ENCODE results near the gene NYNRIN.
"Not testable (repeated sequence)": the region's sequence is repeated elsewhere in the genome, so short reads cannot be mapped to it uniquely, and the experiment has no call there.

The NYNRIN gene

DNA sequence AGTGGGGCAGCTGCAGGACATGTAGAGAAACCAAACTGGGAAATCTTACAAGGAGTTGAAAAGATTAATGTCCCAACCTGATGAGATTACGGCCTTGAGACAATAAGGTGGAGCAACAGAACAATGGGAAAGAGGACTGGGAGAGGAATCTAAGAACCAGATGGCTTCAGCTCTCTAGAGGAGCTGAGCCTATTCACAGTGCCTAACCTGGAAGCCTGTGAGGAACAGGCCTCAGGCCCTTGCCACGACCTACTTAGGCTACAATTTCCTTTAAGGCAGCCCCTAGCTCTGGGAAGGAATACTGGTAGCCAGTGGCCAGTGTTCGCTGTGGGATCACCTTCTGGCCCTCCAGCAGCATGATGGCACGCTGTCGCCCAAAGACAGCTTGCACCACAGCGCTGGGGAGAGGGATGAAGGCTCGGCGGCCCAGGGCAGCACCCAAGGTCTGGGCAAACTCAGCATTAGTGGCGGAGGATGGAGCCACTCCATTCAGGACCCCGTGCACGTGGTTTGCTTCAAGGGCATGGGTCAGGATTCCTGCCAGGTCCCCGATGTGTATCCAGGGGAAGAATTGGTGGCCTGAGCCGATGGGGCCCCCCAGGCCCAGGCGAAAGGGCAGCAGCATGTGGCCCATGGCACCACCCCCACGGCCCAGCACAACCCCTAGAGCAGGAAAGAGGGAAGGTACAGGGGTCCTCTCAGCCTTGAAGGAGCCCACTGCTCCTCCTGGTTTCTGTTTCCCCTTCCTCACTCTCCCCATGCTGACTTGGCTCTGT is 41.2 kb downstream of the NYNRIN start:
- no peaks in the 10 kb centered on the region for H3K9me3 Mint-ChIP-seq

DNA sequence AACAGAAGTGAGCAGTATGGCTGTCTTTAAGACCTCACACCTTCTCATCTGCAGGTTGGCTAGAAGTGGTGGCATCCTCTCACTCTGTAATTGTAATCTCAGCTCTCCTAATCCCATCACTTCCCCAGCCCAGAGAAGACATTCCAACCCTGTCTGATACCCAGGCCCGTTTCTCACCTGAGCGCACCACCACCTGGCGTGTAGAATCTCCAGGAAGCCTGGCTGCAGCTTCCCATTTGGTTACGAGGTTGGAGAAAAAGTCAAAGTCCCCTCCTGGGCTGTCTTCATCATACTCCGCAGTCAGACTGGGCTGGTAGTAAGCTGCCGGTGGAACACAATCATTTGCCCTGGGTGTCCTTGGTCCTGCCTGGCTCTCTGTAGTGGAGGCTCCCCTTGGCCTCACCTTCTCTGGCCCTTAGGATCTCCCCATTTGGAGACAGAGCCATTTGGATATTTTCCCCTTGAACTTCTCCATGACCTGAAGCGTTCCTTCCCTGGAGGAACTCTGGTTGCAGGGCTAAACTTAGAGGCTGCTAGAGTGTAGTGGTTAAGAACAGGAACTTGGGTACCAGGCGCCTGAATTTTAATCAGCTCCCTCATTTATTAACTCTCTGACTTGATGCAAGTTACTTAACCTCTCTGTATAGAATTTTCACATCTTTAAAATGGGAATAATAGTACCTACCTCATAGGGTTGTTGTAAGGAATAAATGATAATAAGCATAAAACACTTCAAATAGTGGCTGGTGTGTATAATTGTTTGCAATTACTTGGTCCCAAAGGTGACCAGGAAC is 42.0 kb downstream of the NYNRIN start:
- H3K9me3 Mint-ChIP-seq: no peaks in the 10 kb centered on the region
- peak overlapping the region; percentile 98 for H3K27ac Mint-ChIP-seq
- no peaks in the 10 kb centered on the region for H3K27me3 Mint-ChIP-seq
- no peak for DNase-seq
- peak overlapping the region; percentile 97 for H3K4me3 Mint-ChIP-seq
- H3K36me3 Mint-ChIP-seq: peaks cover 57% of the 10 kb centered on the region
- CTCF ChIA-PET: interaction anchor here (1.2 to 4.0 kb wide), 5 partner anchors 8 to 112 kb away, joined by 3 to 35 read pairs (median 4); partner anchors contain the start of gene KHNYN
- H3K4me1 Mint-ChIP-seq: peaks cover 70% of the 10 kb centered on the region

More for the DNA sequence above, 41.2 kb downstream of the NYNRIN start:
- Mint-ChIP-seq H3K4me3 (no peak overlapping the region), H3K36me3 (peaks cover 64% of the 10 kb centered on the region), H3K27me3 (no peaks in the 10 kb centered on the region), H3K4me1 (peaks cover 78% of the 10 kb centered on the region), H3K27ac (no peak overlapping the region)
- no peak for DNase-seq
- CTCF ChIA-PET: interaction anchor here (3.9 to 4.0 kb wide), 2 partner anchors 9 to 107 kb away, joined by 20 to 35 read pairs; partner anchors contain the start of gene KHNYN

DNA sequence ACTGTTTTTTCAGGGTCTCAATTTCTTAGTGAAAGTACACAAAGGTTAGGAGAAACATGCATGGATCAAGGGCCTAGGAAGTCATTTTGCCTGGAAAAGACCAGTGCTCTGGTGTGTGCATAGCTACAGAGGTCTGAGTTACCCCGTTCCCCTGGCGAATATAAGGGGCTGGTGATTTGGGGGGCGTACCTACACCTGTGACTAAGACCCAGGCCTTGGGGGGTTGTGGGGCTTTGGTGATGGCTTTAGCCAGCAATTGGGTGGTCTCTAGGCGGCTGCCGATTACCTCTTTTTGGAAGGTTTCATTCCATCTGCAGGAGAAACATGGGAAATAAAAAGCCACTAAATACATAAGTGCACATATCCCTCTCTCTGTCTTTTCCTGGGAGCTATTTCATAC is 42.7 kb downstream of the NYNRIN start:
- H3K27me3 Mint-ChIP-seq: no peaks in the 10 kb centered on the region
- H3K4me3 Mint-ChIP-seq: peak overlapping the region; percentile 97
- CTCF ChIA-PET: interaction anchor here (1.2 to 4.0 kb wide), 5 partner anchors 8 to 112 kb away, joined by 3 to 35 read pairs (median 4); partner anchors contain the start of gene KHNYN
- no peak for DNase-seq
- peaks cover 55% of the 10 kb centered on the region for H3K36me3 Mint-ChIP-seq
- peaks cover 64% of the 10 kb centered on the region for H3K4me1 Mint-ChIP-seq
- H3K9me3 Mint-ChIP-seq: no peaks in the 10 kb centered on the region
- H3K27ac Mint-ChIP-seq: peak overlapping the region; percentile 98

DNA sequence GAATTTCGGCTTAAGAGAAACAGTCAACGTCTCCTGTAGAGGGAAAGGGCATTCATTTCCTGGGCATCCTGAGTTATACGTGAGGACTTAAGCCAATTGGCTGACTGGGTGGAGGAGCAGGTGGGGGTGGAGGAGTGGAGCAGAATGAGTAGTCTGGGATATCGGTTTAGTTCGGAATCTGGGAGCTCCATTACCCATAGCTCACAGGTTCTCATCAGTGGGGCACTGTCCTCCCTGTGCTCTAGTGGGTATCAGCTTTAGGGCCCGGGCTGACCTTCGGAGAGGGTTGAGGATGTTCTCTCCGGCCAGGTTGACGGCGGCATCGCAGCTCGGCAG is 43.1 kb downstream of the NYNRIN start:
- Mint-ChIP-seq H3K9me3 (no peaks in the 10 kb centered on the region), H3K36me3 (peaks cover 51% of the 10 kb centered on the region), H3K27me3 (no peaks in the 10 kb centered on the region), H3K27ac (peak overlapping the region; percentile 98), H3K4me3 (peak overlapping the region; percentile 97), H3K4me1 (peaks cover 60% of the 10 kb centered on the region)
- DNase-seq: no peak
- CTCF ChIA-PET: interaction anchor here (1.2 to 4.0 kb wide), 5 partner anchors 9 to 113 kb away, joined by 3 to 35 read pairs (median 4); partner anchors contain the start of gene KHNYN

DNA sequence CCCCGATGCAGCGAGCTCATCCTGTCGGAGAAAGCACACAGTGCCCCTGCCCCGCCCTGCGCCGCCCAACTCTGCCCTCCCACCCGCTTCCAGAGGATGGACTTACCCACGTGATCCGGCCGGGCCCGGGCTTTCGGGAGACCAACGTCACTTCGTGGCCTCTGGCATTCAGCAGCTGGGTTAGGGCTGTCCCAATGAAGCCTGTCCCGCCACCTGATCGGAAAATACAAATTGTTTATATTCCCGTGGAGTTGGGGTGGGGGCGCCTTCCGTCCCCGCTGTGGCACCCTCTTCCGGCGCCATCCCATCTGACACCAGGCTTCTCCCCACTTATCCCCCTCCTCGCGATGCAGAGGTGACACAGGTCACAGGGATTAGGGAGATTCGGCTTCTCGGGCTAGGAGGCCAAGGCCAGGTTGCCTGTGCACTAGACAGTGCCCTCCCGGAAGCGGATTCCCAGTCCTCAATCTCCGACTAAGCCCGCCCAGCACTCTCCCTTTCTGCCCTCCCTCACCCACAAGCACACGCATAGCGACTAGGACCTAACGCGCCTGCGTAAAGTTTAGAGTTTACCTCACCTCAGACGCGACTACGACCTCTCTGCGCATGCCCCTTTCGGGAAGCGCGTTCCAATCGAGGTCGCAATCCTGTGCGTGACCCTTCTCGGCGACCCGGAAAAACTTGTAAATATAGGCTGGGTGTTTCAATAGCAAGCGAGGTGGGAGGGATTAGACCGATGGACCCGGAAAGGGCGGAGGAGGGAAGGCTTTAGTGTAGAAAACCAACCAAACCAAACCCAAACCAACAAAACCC is 43.6 kb downstream of the NYNRIN start, which contains the start of gene SDR39U1:
SDR39U1 (minus strand) TSS at position 537 of the 813 bp plus-strand sequence; CDS start at position 530, 7 bp downstream.
- peaks cover 55% of the 10 kb centered on the region for H3K4me1 Mint-ChIP-seq
- no peaks in the 10 kb centered on the region for H3K9me3 Mint-ChIP-seq
- peaks cover 50% of the 10 kb centered on the region for H3K36me3 Mint-ChIP-seq
- peak within 1 kb of the TSS; percentile 97 for H3K4me3 Mint-ChIP-seq
- DNase-seq: peak; percentile 98
- no peaks in the 10 kb centered on the region for H3K27me3 Mint-ChIP-seq
- CTCF ChIA-PET: interaction anchor here (1.2 to 4.0 kb wide), 4 partner anchors 9 to 113 kb away, joined by 3 to 35 read pairs (median 12); partner anchors contain the start of gene KHNYN
- peak within 1 kb of the TSS; percentile 98 for H3K27ac Mint-ChIP-seq

DNA sequence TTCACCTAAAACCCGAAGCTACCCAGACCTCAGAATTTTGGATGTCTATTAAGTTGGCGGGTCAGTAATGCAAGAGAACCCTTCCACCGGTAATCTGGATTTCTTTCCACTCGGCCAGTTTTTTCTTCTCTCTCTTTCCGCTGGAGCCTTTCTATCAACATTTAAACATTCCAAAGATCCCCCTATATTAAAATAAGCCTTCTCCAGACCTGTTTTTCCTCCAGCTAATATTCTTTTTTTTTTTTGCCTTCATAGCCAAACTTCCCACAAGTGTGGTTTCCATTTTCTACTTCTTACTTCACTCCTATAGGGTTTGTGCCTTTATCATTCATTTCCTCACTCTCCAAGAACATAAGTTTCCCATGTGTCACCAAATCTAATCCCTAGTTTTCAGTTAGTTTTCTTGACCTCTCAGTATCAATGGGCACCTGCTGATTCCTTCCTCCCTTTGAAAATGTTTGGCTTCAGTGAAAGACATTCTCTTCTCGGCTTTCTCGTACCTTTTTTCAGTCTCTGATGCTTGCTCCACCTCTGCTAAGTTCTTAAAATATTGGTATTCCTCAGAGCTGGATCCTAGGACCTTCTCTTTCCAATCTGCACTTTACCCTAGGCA is 44.4 kb downstream of the NYNRIN start:
- DNase-seq: no peak
- Mint-ChIP-seq H3K4me3 (peak overlapping the region; percentile 97), H3K36me3 (peaks cover 46% of the 10 kb centered on the region), H3K27me3 (no peaks in the 10 kb centered on the region), H3K4me1 (peaks cover 48% of the 10 kb centered on the region), H3K27ac (peak overlapping the region; percentile 98), H3K9me3 (no peaks in the 10 kb centered on the region)
- CTCF ChIA-PET: interaction anchor here (0.7 to 4.0 kb wide), 2 partner anchors 12 to 362 kb away, joined by 3 to 35 read pairs; partner anchors contain the start of gene KHNYN

DNA sequence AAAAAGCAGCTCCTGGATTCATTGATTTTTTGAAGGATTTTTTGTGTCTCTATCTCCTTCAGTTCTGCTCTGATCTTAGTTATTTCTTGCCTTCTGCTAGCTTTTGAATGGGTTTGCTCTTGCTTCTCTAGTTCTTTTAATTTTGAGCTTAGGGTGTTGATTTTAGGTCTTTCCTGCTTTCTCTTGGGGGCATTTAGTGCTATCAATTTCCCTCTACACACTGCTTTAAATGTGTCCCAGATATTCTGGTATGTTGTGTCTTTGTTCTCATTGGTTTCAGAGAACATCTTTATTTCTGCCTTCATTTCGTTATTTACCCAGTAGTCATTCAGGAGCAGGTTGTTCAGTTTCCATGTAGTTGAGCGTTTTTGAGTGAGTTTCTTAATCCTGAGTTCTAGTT is 52.0 kb downstream of the NYNRIN start:
- H3K27ac Mint-ChIP-seq: not testable (repeated sequence)

DNA sequence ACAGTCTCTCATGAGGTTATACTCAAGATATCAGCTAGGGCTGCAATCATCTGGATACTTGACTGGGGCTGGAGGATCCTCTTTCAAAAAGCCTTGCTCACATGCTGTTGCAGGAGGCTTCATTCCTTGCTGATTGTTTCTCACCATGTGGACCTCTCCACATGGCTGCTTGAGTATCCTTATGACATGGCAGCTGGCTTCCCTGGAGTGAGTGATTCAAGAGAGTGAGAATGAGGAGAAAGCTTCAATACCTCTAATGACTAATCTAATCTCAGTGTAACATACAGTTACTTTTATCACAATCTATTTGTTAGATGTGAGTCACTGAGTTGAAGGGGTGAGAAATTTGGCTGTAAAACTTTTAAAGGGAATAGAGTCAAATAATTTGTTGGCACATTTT is 58.2 kb downstream of the NYNRIN start:
- CTCF ChIA-PET: interaction anchor here (0.5 to 1.7 kb wide), 2 partner anchors 26 to 125 kb away, joined by 3 to 6 read pairs; no protein-coding TSS in a partner anchor

More for the DNA sequence above, 52.0 kb downstream of the NYNRIN start:
- H3K27me3 Mint-ChIP-seq, H3K4me3 Mint-ChIP-seq, DNase-seq, CTCF ChIA-PET, H3K4me1 Mint-ChIP-seq: not testable (repeated sequence)
- H3K9me3 Mint-ChIP-seq: peaks cover 18% of the 10 kb centered on the region
- peaks cover 29% of the 10 kb centered on the region for H3K36me3 Mint-ChIP-seq

DNA sequence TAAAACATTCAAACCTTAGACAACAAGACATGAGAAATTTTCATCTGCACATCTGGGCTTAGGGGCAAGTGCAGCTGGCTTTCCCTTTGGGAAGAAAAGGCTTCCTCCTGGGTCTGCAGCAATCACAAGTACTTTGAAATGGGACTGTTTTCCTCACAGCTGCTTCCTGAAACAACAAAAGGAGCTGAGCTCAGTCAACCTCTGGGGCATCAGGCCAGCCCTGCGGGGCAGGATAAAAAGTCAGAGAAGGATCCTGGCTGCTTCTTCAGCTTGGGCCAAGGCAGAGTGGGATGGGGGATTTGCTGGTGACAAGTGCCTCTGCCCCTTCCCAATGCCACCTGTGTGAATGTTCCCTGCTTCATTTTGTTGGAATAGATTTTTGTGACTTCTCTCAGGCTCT is 59.9 kb downstream of the NYNRIN start:
- Mint-ChIP-seq H3K4me3 (no peak overlapping the region), H3K36me3 (peaks cover 14% of the 10 kb centered on the region), H3K27ac (no peak overlapping the region), H3K9me3 (peaks cover 13% of the 10 kb centered on the region), H3K27me3 (no peaks in the 10 kb centered on the region), H3K4me1 (peaks cover 18% of the 10 kb centered on the region)
- no peak for DNase-seq
- CTCF ChIA-PET: interaction anchor here (1.7 kb wide), 1 partner anchor 25 kb away, joined by 6 read pairs; no protein-coding TSS in a partner anchor

More for the DNA sequence above, 58.2 kb downstream of the NYNRIN start:
- no peak overlapping the region for H3K27ac Mint-ChIP-seq
- peaks cover 18% of the 10 kb centered on the region for H3K9me3 Mint-ChIP-seq
- peaks cover 11% of the 10 kb centered on the region for H3K4me1 Mint-ChIP-seq
- no peak overlapping the region for H3K4me3 Mint-ChIP-seq
- H3K36me3 Mint-ChIP-seq: peaks cover 22% of the 10 kb centered on the region
- DNase-seq: no peak
- H3K27me3 Mint-ChIP-seq: no peaks in the 10 kb centered on the region

DNA sequence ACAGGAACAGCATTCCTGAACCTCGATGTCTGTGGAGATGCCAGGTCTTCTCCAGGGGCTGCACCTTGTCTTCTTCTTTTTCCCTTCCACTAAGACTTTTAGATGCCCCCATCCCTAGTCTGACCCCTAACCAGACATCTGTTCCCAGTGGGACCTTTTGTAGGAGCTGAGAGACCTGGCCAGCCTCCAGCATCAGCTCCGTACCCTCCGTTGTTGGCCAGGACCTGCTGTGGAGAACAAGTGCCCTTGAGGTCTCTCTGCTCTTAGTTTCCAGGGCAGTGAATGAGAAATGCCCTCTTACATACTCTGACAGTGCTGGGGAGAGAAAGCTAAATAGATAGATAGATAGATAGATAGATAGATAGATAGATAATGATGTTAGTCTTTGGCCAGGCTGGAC is 60.5 kb downstream of the NYNRIN start:
- H3K36me3 Mint-ChIP-seq: peaks cover 9% of the 10 kb centered on the region

DNA sequence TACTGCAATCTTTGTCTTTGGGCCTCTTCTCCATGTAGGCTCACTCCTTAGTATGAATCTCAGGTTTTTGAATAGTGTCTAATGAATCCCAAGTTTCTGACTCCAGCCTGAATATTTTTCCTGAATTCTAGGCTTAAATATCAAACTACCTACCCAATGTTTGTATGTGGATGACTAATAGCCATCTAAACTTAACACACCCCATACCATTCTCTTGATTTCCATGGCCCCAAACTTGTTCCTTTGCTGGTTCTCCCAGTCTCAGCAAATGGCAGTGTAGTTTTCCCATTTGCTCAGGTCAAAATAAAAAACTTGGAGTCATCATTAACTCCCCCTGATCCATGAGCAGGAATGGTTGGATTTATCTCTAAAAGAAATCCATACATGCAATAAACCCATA is 62.5 kb downstream of the NYNRIN start:
- H3K27ac Mint-ChIP-seq: no peak overlapping the region
- no peak for DNase-seq
- H3K4me3 Mint-ChIP-seq: no peak overlapping the region
- H3K27me3 Mint-ChIP-seq: no peaks in the 10 kb centered on the region
- CTCF ChIA-PET: interaction anchor here (1.0 kb wide), 1 partner anchor 20 kb away, joined by 3 read pairs; no protein-coding TSS in a partner anchor
- peaks cover 37% of the 10 kb centered on the region for H3K4me1 Mint-ChIP-seq
- H3K36me3 Mint-ChIP-seq: peaks cover 7% of the 10 kb centered on the region
- peaks cover 4% of the 10 kb centered on the region for H3K9me3 Mint-ChIP-seq

More for the DNA sequence above, 60.5 kb downstream of the NYNRIN start:
- Mint-ChIP-seq H3K4me1 (peaks cover 19% of the 10 kb centered on the region), H3K9me3 (peaks cover 8% of the 10 kb centered on the region), H3K27ac (no peak overlapping the region), H3K4me3 (no peak overlapping the region), H3K27me3 (no peaks in the 10 kb centered on the region)
- no peak for DNase-seq
- CTCF ChIA-PET: no interaction called here

DNA sequence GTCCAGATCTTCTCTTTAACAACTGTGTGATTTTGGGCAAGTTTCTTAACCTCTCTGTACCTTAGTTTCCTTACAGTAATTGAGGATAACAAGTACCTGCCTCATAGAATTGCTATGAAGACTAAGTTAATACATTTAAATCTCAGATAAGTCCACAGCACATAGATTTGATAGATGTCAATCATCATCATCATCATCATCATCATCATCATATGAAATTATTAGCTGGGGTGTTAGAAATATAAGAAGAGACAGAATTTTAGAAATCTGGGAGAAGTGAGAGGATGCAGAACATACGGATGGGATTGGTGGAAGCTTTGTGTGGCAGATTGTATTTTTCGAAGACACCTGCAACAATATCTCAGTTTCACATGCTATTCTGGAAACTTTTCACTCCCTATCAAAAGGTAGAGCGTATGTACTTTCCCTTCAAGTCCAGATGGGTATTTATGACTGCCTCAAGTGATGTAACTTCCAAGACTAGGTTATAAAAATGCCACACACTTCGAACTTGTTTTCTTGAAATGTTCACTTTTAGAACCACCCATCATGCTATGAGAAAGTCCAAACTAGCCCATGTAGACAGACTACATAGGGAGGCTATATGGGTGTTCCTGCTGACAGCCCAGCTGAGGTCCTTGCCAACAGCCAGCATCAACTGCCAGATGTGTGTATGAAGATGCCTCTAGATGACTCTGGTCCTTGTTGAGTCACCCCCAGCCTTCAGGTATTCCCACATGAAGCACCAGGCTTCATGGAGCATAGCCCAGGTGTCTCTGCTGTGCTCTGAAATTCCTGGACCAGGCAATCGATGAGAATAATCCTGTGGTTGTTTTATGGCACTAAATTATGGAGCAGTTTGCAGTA is 64.4 kb downstream of the NYNRIN start:
- Mint-ChIP-seq H3K27ac (no peak overlapping the region), H3K36me3 (peaks cover 14% of the 10 kb centered on the region), H3K4me3 (no peak overlapping the region), H3K9me3 (peaks cover 4% of the 10 kb centered on the region), H3K4me1 (peaks cover 35% of the 10 kb centered on the region), H3K27me3 (no peaks in the 10 kb centered on the region)
- CTCF ChIA-PET: no interaction called here
- DNase-seq: no peak
